ENCODE measurements around the gene CRYM.

DNA sequence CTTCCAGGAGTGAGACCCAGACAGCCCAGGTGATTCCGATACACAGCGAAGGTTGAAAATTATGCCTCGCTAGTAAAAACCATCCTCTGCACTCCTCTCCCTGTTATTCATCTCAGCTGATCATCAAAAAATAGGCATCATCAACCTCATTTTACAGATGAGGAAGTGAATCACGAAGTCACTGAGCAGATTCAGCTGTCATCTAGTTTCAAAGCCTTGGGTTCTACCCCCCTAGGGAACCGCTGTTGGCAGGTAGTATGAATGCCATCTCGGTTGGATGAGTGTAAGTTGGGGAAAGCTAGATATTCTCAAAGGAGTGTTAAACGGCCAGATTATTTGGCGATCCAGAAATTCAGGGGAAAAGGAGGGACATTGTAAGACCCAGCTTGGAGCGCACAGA is 2.0 kb downstream of the CRYM start:
- no peak for TF ChIP-seq POLR2AphosphoS5 (IDR thresholded peaks at IDR 0.05; ENCODE audit: low read depth, low read length)
- TF ChIP-seq SIN3A (IDR thresholded peaks at IDR 0.05; ENCODE audit: borderline replicate concordance, insufficient read depth, low read length): no peak
- TF ChIP-seq FOXP2 (optimal IDR thresholded peaks at IDR 0.05; ENCODE audit: borderline replicate concordance, extremely low read depth, extremely low read length, insufficient read depth): no peak
- TF ChIP-seq, protein P1, sequence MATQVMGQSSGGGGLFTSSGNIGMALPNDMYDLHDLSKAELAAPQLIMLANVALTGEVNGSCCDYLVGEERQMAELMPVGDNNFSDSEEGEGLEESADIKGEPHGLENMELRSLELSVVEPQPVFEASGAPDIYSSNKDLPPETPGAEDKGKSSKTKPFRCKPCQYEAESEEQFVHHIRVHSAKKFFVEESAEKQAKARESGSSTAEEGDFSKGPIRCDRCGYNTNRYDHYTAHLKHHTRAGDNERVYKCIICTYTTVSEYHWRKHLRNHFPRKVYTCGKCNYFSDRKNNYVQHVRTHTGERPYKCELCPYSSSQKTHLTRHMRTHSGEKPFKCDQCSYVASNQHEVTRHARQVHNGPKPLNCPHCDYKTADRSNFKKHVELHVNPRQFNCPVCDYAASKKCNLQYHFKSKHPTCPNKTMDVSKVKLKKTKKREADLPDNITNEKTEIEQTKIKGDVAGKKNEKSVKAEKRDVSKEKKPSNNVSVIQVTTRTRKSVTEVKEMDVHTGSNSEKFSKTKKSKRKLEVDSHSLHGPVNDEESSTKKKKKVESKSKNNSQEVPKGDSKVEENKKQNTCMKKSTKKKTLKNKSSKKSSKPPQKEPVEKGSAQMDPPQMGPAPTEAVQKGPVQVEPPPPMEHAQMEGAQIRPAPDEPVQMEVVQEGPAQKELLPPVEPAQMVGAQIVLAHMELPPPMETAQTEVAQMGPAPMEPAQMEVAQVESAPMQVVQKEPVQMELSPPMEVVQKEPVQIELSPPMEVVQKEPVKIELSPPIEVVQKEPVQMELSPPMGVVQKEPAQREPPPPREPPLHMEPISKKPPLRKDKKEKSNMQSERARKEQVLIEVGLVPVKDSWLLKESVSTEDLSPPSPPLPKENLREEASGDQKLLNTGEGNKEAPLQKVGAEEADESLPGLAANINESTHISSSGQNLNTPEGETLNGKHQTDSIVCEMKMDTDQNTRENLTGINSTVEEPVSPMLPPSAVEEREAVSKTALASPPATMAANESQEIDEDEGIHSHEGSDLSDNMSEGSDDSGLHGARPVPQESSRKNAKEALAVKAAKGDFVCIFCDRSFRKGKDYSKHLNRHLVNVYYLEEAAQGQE (IDR thresholded peaks at IDR 0.05; ENCODE audit: insufficient read depth in 1 of 2, low read depth in 2 of 2, low read length in 2 of 2): no peak

Measured in PFSK-1 (cell line).